Peyer's patch (tissue), 4 donors: ENCODE measurements around the gene TMEM132C.

Experiments
- POLR2A ChIP-seq, 2 donors: fragments of 450-650 bp; IDR thresholded peaks; one replicate each; pipeline ENCODE4 v1.5.1; 2017; ENCODE audit warnings: antibody characterized with exemption in 2 of 2, mild to moderate bottlenecking in 2 of 2, moderate library complexity in 2 of 2
- TF ChIP-seq, protein P1 (sequence below), 6 experiments: fragments of 450-650 bp in 4 of 6; fragments of 200-600 bp in 2 of 6; sonication (generic) in 1 of 6; IDR thresholded peaks; one replicate each; pipeline ENCODE4 v1.5.1; 2017 to 2019; ENCODE audit warnings: antibody characterized with exemption in 6 of 6, mild to moderate bottlenecking in 3 of 6, moderate library complexity in 1 of 6

DNA sequence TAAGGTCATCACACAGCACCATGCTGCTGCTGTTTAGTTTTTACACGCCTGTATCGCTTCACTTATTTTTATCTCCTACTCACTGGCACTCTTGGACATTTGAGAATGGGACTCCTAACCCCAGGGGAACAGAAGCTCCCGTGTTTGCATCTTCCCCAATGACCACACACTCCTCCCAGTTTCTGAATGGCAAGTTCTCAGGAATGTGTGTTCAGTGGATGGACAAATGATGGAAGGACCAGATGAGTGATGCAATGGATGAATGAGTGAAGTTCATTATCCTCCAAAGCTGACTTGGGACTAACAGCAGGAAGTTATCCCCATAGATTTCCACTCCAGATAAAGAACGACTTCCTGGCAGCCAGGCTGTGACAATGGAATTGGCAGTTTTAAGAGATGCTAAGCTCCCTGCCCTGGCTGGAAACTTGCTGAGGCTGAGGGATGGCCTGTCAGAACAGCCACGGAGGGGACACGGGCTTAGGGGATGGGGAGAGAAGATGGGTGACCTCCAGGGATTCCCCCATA lies 325.3 kb downstream of the TMEM132C start:
- TF ChIP-seq, protein P1, sequence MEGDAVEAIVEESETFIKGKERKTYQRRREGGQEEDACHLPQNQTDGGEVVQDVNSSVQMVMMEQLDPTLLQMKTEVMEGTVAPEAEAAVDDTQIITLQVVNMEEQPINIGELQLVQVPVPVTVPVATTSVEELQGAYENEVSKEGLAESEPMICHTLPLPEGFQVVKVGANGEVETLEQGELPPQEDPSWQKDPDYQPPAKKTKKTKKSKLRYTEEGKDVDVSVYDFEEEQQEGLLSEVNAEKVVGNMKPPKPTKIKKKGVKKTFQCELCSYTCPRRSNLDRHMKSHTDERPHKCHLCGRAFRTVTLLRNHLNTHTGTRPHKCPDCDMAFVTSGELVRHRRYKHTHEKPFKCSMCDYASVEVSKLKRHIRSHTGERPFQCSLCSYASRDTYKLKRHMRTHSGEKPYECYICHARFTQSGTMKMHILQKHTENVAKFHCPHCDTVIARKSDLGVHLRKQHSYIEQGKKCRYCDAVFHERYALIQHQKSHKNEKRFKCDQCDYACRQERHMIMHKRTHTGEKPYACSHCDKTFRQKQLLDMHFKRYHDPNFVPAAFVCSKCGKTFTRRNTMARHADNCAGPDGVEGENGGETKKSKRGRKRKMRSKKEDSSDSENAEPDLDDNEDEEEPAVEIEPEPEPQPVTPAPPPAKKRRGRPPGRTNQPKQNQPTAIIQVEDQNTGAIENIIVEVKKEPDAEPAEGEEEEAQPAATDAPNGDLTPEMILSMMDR (IDR thresholded peaks at IDR 0.05) = no peak
- no peak for TF ChIP-seq POLR2A (IDR thresholded peaks at IDR 0.05)
